GM23248 (cell line): ENCODE data around the gene PGAP2. TPM values are rescaled to one million over a fixed set of nuclear protein-coding genes. Genes with fewer than 3 reads are reported as not detected.
"Not testable (repeated sequence)": the region's sequence is repeated elsewhere in the genome, so short reads cannot be mapped to it uniquely, and the experiment has no call there.

Source experiments
- DNase-seq: peaks from one replicate; pipeline ENCODE4 v3.0.0-alpha.2; 2015
- H2AFZ ChIP-seq: fragments of 200-600 bp; sonication (generic); 2 replicates; pipeline ENCODE4 v1.6.1; 2016; ENCODE audit warnings: antibody characterized with exemption
- H3F3A ChIP-seq: fragments of 200-600 bp; sonication (generic); 2 replicates; pipeline ENCODE4 v1.6.1; 2016; ENCODE audit warnings: mild to moderate bottlenecking, antibody characterized with exemption, mixed run types; ENCODE audit not compliant: insufficient read depth
- H3K27ac ChIP-seq: fragments of 200-600 bp; sonication (generic); 2 replicates; pipeline ENCODE4 v1.5.1; 2016; ENCODE audit warnings: mild to moderate bottlenecking
- H3K27me3 ChIP-seq: fragments of 200-600 bp; sonication (generic); replicated peaks from 2 replicates; pipeline ENCODE4 v1.6.1; 2016; ENCODE audit warnings: mild to moderate bottlenecking; ENCODE audit not compliant: insufficient read depth
- H3K36me3 ChIP-seq: fragments of 200-600 bp; sonication (generic); 2 replicates; pipeline ENCODE4 v1.6.1; 2016; ENCODE audit warnings: low read depth, mild to moderate bottlenecking
- H3K4me1 ChIP-seq: fragments of 200-600 bp; sonication (generic); 2 replicates; pipeline ENCODE4 v1.6.1; 2016; ENCODE audit warnings: mild to moderate bottlenecking; ENCODE audit not compliant: insufficient read depth
- H3K4me2 ChIP-seq: fragments of 200-600 bp; sonication (generic); one replicate; pipeline ENCODE4 v1.6.1; 2016; ENCODE audit warnings: mild to moderate bottlenecking; ENCODE audit not compliant: unreplicated experiment
- H3K4me3 ChIP-seq: fragments of 200-600 bp; sonication (generic); 2 replicates; pipeline ENCODE4 v1.5.1; 2016; ENCODE audit warnings: mild to moderate bottlenecking
- H3K79me2 ChIP-seq: fragments of 200-600 bp; sonication (generic); 2 replicates; pipeline ENCODE4 v1.6.1; 2016; ENCODE audit warnings: mild to moderate bottlenecking; ENCODE audit not compliant: insufficient read depth
- H3K9ac ChIP-seq: fragments of 200-600 bp; sonication (generic); 2 replicates; pipeline ENCODE4 v1.6.1; 2016; ENCODE audit warnings: mild to moderate bottlenecking
- H3K9me2 ChIP-seq: fragments of 200-600 bp; sonication (generic); 2 replicates; pipeline ENCODE4 v1.6.1; 2016; ENCODE audit warnings: mixed run types, mild to moderate bottlenecking, moderate library complexity; ENCODE audit not compliant: insufficient read depth
- H3K9me3 ChIP-seq: fragments of 200-600 bp; sonication (generic); one replicate; pipeline ENCODE4 v1.6.1; 2017; ENCODE audit warnings: low read depth
- H4K20me1 ChIP-seq: fragments of 200-600 bp; sonication (generic); 2 replicates; pipeline ENCODE4 v1.6.0; 2016; ENCODE audit not compliant: insufficient read depth
- EZH2 ChIP-seq: fragments of 200-600 bp; sonication (generic); IDR thresholded peaks from 2 replicates; pipeline ENCODE4 v1.6.1; 2018; ENCODE audit warnings: antibody characterized with exemption, mild to moderate bottlenecking; ENCODE audit not compliant: insufficient read depth, poor library complexity, severe bottlenecking
- EZH2phosphoT487 ChIP-seq: fragments of 200-600 bp; sonication (generic); IDR thresholded peaks from 2 replicates; pipeline ENCODE4 v1.6.1; 2018; ENCODE audit warnings: antibody characterized with exemption, moderate library complexity, mild to moderate bottlenecking, low read depth; ENCODE audit not compliant: insufficient read depth
- WGBS, 2 experiments: methylation state at CpG; one replicate each; pipeline ENCODE4 v1.1.6; 2015 to 2017; ENCODE audit warnings: low lambda C conversion rate in 2 of 2, low coverage in 1 of 2; ENCODE audit errors: missing lambda C conversion rate in 2 of 2; 5-methylcytosine and 5-hydroxymethylcytosine counted together
- in situ Hi-C: fragments of 300-500 bp; cut with MboI; formaldehyde crosslinking; loops from 2 replicates; pipeline ENCODE4 v1.15.0; 2020
- polyA plus RNA-seq: library from polyadenylated mRNA; unstranded; fragments of >200 nt; fragmentation: Nextera tagmentation; extraction: Ambion mirVana; gene quantifications from 2 replicates; pipeline ENCODE4 v1.2.1, GENCODE V29; 2016
- total RNA-seq: library from RNA; depleted of rRNA; stranded (reverse); fragments of >200 nt; shearing (Covaris generic); gene quantifications from 2 replicates; pipeline ENCODE4 v1.2.3, GENCODE V29; 2014; rRNA removed

The PGAP2 gene
- total RNA-seq (10.1 and 19.0 TPM in 2 replicates), polyA plus RNA-seq (14.7 and 17.8 TPM in 2 replicates)

DNA sequence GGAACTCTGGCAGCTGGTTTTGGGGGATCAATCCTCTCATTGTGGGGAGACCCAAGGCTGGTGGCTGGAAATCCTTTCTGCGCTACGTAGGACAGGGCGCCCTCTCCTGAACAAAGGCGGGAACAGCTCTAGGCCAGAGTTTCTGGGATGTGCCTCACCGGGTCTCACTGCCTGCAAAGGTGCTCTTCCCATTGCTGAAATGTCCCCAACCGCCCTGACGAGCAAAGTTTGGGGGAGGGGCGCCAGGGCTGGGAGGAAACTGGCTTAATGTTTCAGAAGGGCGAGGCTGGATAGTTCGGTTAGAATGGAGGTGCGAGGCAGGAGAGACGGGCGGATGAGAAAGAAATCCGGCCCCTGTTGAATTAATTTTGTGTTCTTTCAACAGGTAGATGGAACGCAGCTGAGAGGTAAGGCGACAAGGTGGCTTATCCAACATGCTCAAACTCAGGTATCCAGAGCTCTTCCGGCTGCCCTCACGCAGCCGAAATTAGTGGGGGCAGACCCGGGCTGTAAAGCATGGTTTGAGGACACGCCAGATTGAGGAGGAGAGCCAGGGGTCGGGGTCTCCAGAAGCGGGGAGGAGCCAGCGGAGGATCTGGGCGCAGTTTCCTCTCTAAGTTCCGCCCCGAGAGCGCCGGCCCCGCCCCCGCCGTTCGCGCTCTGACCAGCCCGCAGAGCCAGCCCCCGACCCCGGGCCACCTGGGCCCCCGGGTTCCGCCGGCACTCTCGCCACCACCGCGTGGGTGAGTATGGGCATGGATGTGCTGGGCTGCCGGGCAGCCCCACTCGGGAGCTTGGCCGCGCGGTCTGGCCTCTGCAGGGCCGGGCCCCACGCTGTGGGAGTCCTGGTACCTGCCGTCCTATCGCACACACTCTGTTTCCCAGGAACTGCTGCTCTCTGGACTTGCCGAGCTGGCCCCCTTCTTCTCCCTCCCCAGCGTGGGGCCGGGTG is at the start of gene PGAP2:
Gene PGAP2 (plus strand): TSS at position 652 of the 952 bp plus-strand sequence. CDS start 2,700 bp downstream, outside the sequence.
- H3K4me3 ChIP-seq: peak within 1 kb of the TSS; percentile 83
- H3K79me2 ChIP-seq: no peaks in the 10 kb centered on the region
- H3K4me1 ChIP-seq: peaks cover 13% of the 10 kb centered on the region
- peak within 1 kb of the TSS; percentile 100 for H3K4me2 ChIP-seq
- no peak for TF ChIP-seq EZH2phosphoT487
- TF ChIP-seq EZH2: no peak
- no peaks in the 10 kb centered on the region for H3K9me3 ChIP-seq
- peak within 1 kb of the TSS; percentile 98 for H2AFZ ChIP-seq
- H3K27ac ChIP-seq: no peak within 1 kb of the TSS
- peak; percentile 80 for DNase-seq
- in situ Hi-C loops: loop anchor here (25.0 kb wide), 1 partner anchor 346 kb away; no protein-coding TSS in a partner anchor
- H3K36me3 ChIP-seq: no peaks in the 10 kb centered on the region
- H4K20me1 ChIP-seq: no peaks in the 10 kb centered on the region
- peak within 1 kb of the TSS; percentile 74 for H3K9ac ChIP-seq
- no peaks in the 10 kb centered on the region for H3K9me2 ChIP-seq
- no peaks in the 10 kb centered on the region for H3K27me3 ChIP-seq
- peaks cover 18% of the 10 kb centered on the region for H3F3A ChIP-seq
- WGBS, 2 experiments: 2 to 4% methylated on average over 41 to 44 of the region's 55 CpGs

DNA sequence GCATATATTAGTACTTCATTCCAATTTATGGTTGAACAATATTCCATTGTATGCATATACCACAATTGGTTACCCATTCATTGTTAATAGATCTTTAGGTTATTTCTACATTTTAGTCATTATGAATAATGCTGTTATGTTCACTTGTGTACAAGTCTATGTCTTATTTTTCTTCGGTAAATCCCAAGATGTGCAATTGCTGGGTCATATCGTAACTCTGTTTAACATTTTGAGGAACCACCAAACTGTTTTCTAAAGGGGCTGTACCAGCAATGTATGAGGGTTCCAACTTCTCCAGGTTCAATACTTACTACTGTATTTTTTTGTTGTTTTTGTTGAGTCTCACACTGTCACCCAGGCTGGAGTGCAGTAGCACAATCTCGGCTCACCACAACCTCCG is 44.1 kb upstream of the PGAP2 start:
- H3F3A ChIP-seq: 0 out of 2 replicates have a peak, but pooled peaks cover 4% of the 10 kb centered on the region
- H3K4me2 ChIP-seq: no peak overlapping the region
- H4K20me1 ChIP-seq: no peaks in the 10 kb centered on the region
- H3K4me1 ChIP-seq: no peaks in the 10 kb centered on the region
- TF ChIP-seq EZH2phosphoT487 (no peak), EZH2 (no peak)
- H3K27me3 ChIP-seq: no peaks in the 10 kb centered on the region
- in situ Hi-C loops: no loop called here
- no peak overlapping the region for H2AFZ ChIP-seq
- H3K9me3 ChIP-seq: no peaks in the 10 kb centered on the region
- no peaks in the 10 kb centered on the region for H3K9me2 ChIP-seq
- H3K79me2 ChIP-seq: peaks cover 69% of the 10 kb centered on the region
- 95% methylated on average over 4 of the region's 4 CpGs for WGBS, 2 experiments
- H3K36me3 ChIP-seq: peaks cover 94% of the 10 kb centered on the region
- no peak overlapping the region for H3K4me3 ChIP-seq
- H3K27ac ChIP-seq: no peak overlapping the region
- no peak overlapping the region for H3K9ac ChIP-seq
- no peak for DNase-seq

DNA sequence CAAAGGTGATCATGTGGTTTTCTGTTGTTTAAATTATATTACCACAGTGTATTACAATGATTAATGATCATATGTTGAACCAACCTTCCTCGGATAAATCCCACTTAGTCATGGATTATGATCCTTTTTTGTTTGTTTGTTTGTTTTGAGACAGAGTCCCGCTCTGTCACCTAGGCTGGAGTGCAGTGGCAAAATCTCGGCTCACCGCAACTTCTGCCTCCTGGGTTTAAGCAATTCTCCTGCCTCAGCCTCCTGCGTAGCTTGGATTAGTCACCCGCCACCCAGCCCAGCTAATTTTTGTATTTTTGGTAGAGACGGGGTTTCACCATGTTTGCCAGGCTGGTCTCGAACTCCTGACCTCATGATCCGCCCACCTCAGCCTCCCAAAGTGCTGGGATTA is 41.5 kb upstream of the PGAP2 start:
- in situ Hi-C loops: not testable (repeated sequence)

DNA sequence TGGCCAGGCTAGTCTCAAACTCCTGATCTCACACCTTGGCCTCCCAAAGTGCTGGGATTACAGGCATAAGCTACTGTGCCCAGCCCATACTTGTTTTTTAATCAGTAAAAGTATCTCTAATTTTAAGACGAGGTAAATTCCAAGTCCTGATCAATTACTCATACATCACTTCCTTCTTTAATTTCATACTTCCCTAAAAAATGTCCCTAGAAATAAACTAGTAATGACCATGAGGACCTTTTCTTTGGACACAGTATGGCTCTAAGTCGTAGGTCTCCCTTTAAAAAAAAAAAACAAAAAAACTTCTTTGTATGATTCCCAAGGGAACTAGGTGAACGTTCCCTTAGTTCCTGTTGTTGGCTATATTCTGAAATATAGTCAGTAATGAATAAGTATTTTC is 40.8 kb upstream of the PGAP2 start:
- Histone ChIP-seq H3K9me3 (no peaks in the 10 kb centered on the region), H3K4me3 (no peak overlapping the region), H2AFZ (no peak overlapping the region), H3K79me2 (peaks cover 66% of the 10 kb centered on the region), H3K36me3 (peaks cover 86% of the 10 kb centered on the region), H3K4me2 (no peak overlapping the region), H3K9me2 (no peaks in the 10 kb centered on the region), H3K27ac (no peak overlapping the region), H3K4me1 (no peaks in the 10 kb centered on the region), H3F3A (0 out of 2 replicates have a peak, but pooled peaks cover 4% of the 10 kb centered on the region), H3K9ac (no peak overlapping the region), H4K20me1 (no peaks in the 10 kb centered on the region), H3K27me3 (no peaks in the 10 kb centered on the region)
- in situ Hi-C loops: no loop called here
- 83% methylated on average over 3 of the region's 3 CpGs for WGBS, 2 experiments
- TF ChIP-seq EZH2 (no peak), EZH2phosphoT487 (no peak)
- no peak for DNase-seq

More for the DNA sequence above, 41.5 kb upstream of the PGAP2 start:
- not testable (repeated sequence) for H3K4me2 ChIP-seq, H3F3A ChIP-seq, H3K27ac ChIP-seq, H3K4me1 ChIP-seq, H3K27me3 ChIP-seq, H3K9me2 ChIP-seq, H4K20me1 ChIP-seq, DNase-seq, H3K4me3 ChIP-seq, H3K9me3 ChIP-seq, H2AFZ ChIP-seq, H3K9ac ChIP-seq
- peaks cover 66% of the 10 kb centered on the region for H3K79me2 ChIP-seq
- WGBS, 2 experiments: 90 to 91% methylated on average over 9 of the region's 9 CpGs
- peaks cover 90% of the 10 kb centered on the region for H3K36me3 ChIP-seq
